ENCODE data around the gene SERPINC1.
"Not testable (repeated sequence)": the region's sequence is repeated elsewhere in the genome, so short reads cannot be mapped to it uniquely, and the experiment has no call there.

Gene SERPINC1

DNA sequence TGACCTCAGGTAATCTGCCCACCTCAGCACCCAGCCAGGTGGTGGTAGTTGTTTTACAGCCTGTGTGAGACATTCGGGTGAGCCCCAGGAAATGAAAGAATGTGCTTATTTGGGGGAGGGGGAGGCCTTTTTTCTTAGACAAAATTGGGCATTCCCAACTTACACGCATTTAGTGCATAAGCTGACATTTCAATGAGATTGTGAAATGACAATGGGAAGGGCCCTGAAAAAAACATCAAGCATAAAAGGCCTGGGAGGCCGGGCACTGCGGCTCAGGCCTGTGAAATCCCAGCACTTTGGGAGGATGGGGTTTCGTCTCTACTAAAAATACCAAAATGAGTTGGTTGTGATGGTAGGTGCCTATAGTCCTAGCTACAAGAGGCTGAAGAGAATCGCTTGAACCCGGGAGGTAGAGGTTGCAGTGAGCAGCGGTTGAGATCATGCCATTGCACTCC, 54.3 kb downstream of the SERPINC1 start:
- DNase-seq = no peak

DNA sequence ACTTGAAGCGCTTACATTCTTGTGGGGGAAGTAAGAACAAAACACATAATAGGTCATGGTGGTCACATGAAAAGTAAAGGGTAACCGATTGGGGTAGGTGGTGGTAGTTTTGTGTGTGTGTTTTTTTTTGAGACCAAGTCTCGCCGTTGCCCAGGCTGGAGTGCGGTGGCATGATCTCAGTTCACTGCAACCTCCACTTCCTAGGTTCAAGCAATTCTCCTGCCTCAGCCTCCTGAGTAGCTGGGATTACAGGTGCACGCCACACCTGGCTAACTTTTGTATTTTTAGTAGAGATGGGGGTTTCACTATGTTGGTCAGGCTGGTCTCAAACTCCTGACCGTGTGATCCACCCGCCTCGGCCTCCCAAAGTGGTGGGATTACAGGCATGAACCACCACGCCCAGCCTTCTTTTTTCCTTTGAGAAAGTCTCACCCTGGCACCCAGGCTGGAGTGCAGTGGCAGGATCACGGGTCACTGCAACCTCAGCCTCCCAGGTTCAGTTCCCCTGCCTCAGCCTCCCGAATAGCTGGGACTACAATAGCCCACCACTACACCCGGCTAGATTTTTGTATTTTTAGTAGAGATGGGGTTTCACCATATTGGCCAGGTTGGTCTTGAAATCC, 54.9 kb downstream of the SERPINC1 start:
- not testable (repeated sequence) for DNase-seq

DNA sequence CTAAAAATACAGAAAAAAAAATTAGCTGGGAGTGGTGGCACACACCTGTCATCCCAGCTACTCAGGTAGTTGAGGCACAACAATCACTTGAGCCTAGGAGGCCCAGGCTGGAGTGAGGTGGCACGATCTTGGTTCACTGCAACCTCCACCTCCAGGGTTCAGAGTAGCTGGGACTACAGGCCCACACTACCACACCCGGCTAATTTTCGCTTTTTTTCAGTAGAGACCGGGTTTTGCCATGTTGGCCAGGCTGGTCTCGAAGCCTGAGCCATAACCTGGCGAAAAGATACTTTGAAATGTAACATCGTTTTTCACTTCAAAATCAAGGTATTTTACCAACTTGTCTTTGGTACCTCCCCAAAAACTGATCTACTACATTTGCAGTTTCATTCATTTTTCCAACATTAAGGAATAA, 55.4 kb downstream of the SERPINC1 start:
- no peak for DNase-seq

DNA sequence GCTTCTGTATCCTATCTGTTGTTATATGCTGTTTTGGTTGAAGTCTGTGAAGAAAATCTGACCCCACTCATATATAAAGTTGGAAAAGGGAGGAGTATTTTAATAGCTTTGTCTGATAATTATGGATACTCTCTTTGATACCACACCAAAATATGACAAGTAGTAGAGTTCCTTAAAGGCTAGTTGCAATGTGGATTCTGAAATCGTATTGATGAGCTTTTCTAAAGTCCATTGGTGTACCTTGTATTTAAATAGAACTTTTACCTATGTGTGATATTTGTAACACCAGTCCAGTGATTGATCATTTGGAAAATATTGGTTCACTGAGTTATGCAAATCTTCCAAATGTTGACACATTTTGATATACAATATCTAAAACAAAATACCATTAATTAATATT, 57.1 kb downstream of the SERPINC1 start:
- no peak for DNase-seq

DNA sequence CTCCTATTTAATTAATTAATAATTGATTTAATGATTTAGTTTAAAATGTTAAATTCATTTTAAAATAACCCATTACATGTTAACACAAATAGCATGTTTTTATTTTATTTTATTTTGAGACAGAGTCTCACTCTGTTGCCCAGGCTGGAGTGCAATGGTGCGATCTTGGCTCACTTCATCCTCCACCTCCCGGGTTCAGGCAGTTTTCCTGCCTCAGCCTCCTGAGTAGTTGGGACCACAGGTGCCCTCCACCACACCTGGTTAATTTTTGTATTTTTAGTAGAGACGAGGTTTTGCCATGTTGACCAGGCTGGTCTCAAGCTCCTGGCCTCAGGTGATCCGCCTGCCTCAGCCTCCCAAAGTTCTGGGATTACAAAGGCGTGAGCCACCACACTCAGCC, 57.6 kb downstream of the SERPINC1 start:
- not testable (repeated sequence) for DNase-seq

DNA sequence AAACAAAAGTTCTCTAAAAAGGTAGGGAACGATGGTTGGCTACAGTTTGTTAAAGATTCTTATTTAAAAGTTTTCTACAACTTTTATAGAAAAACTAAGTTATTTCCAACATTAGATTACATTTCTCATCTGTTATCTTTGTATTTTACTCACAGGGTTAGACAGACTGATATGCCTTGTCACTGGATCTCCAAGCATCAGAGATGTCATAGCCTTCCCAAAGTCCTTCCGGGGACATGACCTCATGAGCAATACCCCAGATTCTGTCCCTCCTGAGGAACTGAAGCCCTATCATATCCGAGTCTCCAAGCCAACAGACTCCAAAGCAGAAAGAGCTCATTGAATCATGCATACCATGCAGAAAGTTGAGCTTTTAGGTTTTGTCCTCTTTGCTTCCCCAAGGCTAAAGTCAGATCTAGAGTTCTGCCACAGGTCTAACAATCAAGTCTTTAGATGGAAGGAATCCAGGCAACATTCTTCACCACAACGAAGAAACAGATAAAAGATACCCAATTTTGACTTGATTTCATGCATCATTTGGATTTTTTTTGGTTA, 59.7 kb downstream of the SERPINC1 start:
- DNase-seq = no peak

DNA sequence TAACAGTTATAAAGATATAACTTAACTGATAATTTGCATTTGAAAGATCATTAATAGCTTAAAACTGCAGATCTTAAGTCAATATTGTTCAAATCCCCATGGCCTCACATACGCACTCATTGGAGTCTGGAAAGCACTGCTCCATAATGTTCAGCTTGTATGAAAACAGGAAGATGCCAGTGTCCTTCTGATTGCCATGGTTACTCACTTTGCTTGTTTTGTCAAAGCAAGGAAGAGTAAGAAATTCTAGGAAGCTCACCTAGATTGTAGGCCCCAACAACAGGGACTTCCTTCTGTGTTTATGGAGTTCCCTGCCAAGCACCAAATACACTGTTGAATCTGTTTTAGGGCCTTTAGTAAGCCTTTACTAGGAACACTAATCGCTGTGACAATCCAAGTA, 60.2 kb downstream of the SERPINC1 start:
- no peak for DNase-seq

DNA sequence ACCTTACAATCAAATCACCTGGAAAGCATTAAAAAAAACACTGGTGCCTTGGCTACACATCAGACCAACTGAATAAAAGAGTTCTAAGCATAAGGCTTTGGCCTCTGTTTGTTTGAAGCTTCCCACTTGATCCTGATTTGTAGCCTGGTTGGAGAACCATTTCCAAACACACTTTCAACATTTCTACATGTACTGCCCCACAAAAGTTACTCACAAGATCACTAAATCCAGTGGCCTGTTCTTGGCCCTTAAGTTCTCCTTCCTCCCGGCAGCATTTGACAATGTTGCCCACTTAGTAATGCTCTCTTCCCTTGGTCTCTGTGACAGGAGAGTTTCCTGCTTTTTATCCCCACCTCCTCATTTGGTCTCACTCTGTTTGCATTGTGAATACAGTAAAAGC, 61.1 kb downstream of the SERPINC1 start:
- no peak for DNase-seq

All from C1 segment of cervical spinal cord (tissue), 14 donors.